Colonic mucosa (tissue), 4 donors: ENCODE results near the gene DOC2A. TPM values are rescaled to one million over a fixed set of nuclear protein-coding genes. Genes with fewer than 3 reads are reported as not detected.

ENCODE experiments used
- DNase-seq: peaks from one replicate; pipeline ENCODE4 v3.0.0-alpha.2; 2020
- H3K27ac ChIP-seq: fragments of 200-600 bp; one replicate; pipeline ENCODE4 v1.8.0; 2021
- H3K27me3 ChIP-seq: fragments of 200-600 bp; one replicate; pipeline ENCODE4 v1.8.0; 2021
- H3K36me3 ChIP-seq: fragments of 200-600 bp; one replicate; pipeline ENCODE4 v1.8.0; 2021
- H3K4me1 ChIP-seq: fragments of 200-600 bp; one replicate; pipeline ENCODE4 v1.8.0; 2021; ENCODE audit warnings: mild to moderate bottlenecking
- H3K4me3 ChIP-seq: fragments of 200-600 bp; one replicate; pipeline ENCODE4 v1.8.0; 2021
- H3K9ac ChIP-seq, 2 donors: one replicate each; pipeline ENCODE4 v1.7.0; 2013; ENCODE audit warnings: control low read depth in 2 of 2, low read depth in 2 of 2, low read length in 2 of 2
- H3K9me3 ChIP-seq: fragments of 200-600 bp; one replicate; pipeline ENCODE4 v1.8.0; 2021
- intact Hi-C: fragments of 100-400 bp; cut with DNase I; formaldehyde crosslinking; loops from one replicate; pipeline ENCODE4 v1.14.1; 2022
- total RNA-seq, 2 donors: library from RNA; stranded (reverse); fragmentation: NEBNext Ultra II Directional in 1 of 2; extraction: Animal tissue kit (Norgen Biotek cat#: 25700) in 1 of 2; gene quantifications; one replicate each; pipeline ENCODE4 v1.2.1, GENCODE V29; 2021
- TF ChIP-seq, protein P1 (sequence below): fragments of 200-600 bp; IDR thresholded peaks from one replicate; pipeline ENCODE4 v1.8.0; 2022; ENCODE audit warnings: antibody characterized with exemption, mild to moderate bottlenecking
- donor health status: healthy.
- donor health status: DM: no; HTN: no; CAD: no.
- donor health status: DM: no; HTN: no; CAD: no.

The DOC2A gene
- total RNA-seq, 2 donors from 2014 or later: 4.8 to 12.9 TPM

DNA sequence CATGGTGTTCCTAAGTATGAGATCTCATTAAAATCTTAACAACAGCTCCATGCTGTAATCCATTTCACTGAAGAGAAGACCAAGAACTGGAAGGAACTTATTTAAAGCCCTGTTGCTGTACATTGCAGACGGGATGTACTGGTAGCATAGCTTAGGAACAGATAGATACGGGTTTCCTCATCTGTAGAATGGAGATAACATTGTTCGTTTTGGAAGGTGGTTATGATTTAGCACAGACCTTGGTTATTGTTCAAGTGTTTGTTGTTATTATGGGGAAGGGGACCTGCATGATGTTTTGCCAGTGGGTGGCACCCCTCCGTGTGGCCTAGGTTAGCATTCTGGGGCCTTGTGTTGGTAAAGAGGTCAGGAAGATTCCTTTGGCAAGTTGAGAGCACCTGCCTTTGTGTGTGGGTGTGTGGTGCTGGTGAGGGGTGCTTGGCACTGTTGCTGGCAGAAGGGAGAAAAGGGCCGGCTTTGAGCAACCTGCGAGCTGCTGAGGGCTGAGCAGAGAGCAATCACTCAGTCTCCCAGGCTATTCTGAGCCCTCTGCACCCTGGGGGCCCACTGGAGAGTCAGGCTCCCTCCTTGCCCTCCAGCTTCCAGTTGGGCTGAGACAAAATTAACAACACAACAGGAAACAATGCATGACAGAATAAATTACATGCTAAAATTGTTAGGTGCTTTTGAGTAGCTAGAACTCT lies 34.9 kb downstream of the DOC2A start:
- Histone ChIP-seq H3K4me3 (peak overlapping the region; percentile 75), H3K4me1 (peaks cover 17% of the 10 kb centered on the region), H3K27ac (no peak overlapping the region), H3K9me3 (no peaks in the 10 kb centered on the region), H3K9ac (peak overlapping the region; percentile 8 to 48), H3K27me3 (no peaks in the 10 kb centered on the region), H3K36me3 (peaks cover 14% of the 10 kb centered on the region)
- intact Hi-C loops: no loop called here
- DNase-seq: no peak
- TF ChIP-seq, protein P1, sequence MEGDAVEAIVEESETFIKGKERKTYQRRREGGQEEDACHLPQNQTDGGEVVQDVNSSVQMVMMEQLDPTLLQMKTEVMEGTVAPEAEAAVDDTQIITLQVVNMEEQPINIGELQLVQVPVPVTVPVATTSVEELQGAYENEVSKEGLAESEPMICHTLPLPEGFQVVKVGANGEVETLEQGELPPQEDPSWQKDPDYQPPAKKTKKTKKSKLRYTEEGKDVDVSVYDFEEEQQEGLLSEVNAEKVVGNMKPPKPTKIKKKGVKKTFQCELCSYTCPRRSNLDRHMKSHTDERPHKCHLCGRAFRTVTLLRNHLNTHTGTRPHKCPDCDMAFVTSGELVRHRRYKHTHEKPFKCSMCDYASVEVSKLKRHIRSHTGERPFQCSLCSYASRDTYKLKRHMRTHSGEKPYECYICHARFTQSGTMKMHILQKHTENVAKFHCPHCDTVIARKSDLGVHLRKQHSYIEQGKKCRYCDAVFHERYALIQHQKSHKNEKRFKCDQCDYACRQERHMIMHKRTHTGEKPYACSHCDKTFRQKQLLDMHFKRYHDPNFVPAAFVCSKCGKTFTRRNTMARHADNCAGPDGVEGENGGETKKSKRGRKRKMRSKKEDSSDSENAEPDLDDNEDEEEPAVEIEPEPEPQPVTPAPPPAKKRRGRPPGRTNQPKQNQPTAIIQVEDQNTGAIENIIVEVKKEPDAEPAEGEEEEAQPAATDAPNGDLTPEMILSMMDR: no peak

DNA sequence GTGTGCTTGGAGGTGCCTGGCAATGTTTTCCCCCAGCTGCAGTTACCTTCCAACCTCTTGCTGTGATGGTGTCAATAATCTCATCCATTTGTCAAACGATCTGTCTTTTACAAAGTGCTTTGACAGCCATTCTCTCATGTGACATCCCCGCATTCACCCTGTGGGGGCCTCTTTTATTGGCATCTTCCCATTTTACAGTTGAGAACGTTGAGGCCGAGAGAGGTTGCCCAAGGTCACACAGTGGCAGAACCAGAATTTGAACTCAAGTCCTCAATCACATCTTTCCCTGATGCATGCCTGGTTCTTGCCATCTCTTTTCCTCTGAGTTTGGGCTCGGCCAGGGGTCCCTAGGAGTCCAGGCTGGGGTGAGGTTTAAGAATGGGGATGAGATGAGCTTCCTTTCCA lies 35.7 kb downstream of the DOC2A start:
- peaks cover 17% of the 10 kb centered on the region for H3K4me1 ChIP-seq
- no peaks in the 10 kb centered on the region for H3K9me3 ChIP-seq
- peak overlapping the region; percentile 75 for H3K4me3 ChIP-seq
- H3K27ac ChIP-seq: no peak overlapping the region
- H3K36me3 ChIP-seq: peaks cover 13% of the 10 kb centered on the region
- peak overlapping the region; percentile 92 to 96 for H3K9ac ChIP-seq
- intact Hi-C loops: no loop called here
- H3K27me3 ChIP-seq: no peaks in the 10 kb centered on the region
- DNase-seq: no peak
- TF ChIP-seq, protein P1: no peak

DNA sequence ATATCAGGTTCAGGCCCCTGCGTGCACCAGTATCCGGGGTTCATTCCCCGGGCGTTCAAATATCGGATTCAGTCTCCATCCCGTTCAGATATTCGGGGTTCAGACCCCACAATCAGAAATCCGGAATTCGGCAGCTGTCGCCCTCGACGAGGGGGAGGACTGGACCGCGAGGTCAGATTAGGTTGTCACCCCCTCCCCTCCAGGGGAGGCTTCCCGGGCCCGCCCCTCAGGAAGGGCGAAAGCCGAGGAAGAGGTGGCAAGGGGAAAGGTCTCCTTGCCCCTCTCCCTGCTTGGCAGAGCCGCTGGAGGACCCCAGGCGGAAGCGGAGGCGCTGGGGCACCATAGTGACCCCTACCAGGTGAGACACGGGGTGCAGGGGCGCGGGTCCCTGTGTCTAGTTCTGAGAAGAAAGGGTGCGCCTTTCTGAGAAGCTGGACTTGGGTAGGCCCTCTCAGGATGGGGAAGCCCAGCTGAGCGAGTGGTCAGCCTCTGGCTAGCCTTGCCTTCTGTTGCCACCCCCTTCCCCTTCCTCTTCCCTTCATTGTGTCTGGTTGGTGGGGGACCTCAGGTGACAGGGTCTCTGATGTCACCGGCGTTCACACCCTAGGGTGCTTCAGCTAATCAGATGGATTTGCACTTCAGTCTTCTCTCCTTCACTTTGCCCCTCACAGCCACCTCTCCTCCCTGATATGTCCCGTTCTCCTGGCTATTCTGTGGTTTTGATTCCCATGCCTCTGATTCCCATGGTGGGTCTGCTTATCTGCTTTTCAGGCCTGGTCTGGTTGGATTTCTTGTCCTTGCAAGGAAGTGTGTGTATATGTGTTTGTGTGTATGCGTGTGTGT lies 36.3 kb downstream of the DOC2A start:
- DNase-seq: no peak
- H3K9ac ChIP-seq: peak overlapping the region; percentile 92 to 96
- no peaks in the 10 kb centered on the region for H3K9me3 ChIP-seq
- H3K4me1 ChIP-seq: peaks cover 17% of the 10 kb centered on the region
- no peaks in the 10 kb centered on the region for H3K27me3 ChIP-seq
- TF ChIP-seq, protein P1: no peak
- H3K4me3 ChIP-seq: peak overlapping the region; percentile 75
- intact Hi-C loops: no loop called here
- H3K36me3 ChIP-seq: peaks cover 14% of the 10 kb centered on the region
- H3K27ac ChIP-seq: peak overlapping the region; percentile 74

DNA sequence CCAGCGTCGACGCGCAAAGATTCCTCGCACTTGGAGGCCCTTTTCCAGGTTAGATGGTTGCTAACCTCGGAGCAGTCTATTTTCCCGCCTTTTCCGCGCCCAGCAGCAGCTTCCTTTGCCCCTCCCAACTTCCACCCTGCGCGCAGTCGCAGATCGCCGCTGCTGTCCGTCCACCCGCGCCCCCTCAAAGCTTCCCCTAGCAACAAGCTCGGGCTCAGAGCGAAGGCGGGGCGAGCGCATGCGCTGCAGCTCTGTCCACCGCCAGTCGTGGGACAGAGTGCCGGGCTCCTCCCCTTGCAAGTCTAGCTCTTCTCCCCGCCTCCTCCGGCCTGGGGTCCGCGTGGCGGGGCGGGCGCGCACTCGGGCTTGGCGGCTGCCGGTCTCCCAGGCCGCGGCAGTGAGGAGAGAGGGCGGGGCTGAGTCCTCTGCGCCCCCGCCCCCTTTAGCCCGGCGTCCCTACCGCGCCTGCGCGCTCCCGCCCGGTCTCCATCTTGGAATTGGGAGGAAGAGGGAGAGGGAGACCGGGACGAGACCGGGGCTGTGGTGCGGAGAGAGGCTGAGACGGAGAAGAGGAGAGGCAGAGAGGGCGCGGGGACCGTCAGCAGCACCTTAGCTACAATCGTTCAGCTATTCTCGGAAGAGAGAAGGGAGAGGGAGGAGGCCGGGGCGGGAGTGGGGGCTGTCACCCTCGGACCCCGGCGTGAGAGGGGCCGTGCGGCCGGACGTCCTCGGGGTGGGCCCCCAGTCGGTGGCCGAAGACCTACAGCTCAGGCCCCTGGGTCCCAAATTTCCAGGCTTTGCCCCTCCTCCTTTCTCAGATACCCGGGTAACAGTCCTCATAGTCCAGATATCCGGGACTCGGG lies 37.2 kb downstream of the DOC2A start, which contains the start of gene TAOK2:
TAOK2 (plus strand) TSS at position 485 of the 863 bp plus-strand sequence. CDS start 3,905 bp downstream, outside the sequence.
- Histone ChIP-seq H3K27ac (peak within 1 kb of the TSS; percentile 74), H3K4me3 (peak within 1 kb of the TSS; percentile 75)
- peak; percentile 97 for DNase-seq

More for the DNA sequence above, 37.2 kb downstream of the DOC2A start, which contains the start of gene TAOK2:
- Histone ChIP-seq H3K27me3 (no peaks in the 10 kb centered on the region), H3K4me1 (peaks cover 17% of the 10 kb centered on the region), H3K36me3 (peaks cover 11% of the 10 kb centered on the region), H3K9me3 (no peaks in the 10 kb centered on the region), H3K9ac (peak within 1 kb of the TSS; percentile 92 to 96)
- intact Hi-C loops: no loop called here
- TF ChIP-seq, protein P1: no peak
